ENCODE data around the gene GRIK2. TPM values are rescaled to one million over a fixed set of nuclear protein-coding genes. Genes with fewer than 3 reads are reported as not detected.

GRIK2 gene
- total RNA-seq, 2 experiments from 2014 or later = not detected

- DNase-seq (no peak), ATAC-seq (no peak)
- Mint-ChIP-seq H3K9me3 (peaks cover 9% of the 10 kb centered on the region), H3K27ac (no peak overlapping the region), H3K36me3 (ENCODE audit: low read depth) (no peaks in the 10 kb centered on the region), H3K4me3 (no peak overlapping the region), H3K4me1 (ENCODE audit: low read depth) (no peaks in the 10 kb centered on the region), H3K27me3 (no peaks in the 10 kb centered on the region)
- POLR2A ChIA-PET = no interaction called here
- CTCF ChIA-PET = no interaction called here
- no peak for TF ChIP-seq CTCF (IDR thresholded peaks at IDR 0.05)
- intact Hi-C loops (cut with micrococcal nuclease) = no loop called here
These were observed 634.7 kb downstream of the GRIK2 start for GRCh38 chr6:102028176-102028575.

- H3K9me3 Mint-ChIP-seq = peaks cover 6% of the 10 kb centered on the region
- no peak overlapping the region for H3K27ac Mint-ChIP-seq
- no peaks in the 10 kb centered on the region for H3K27me3 Mint-ChIP-seq
- no peak for ATAC-seq
- no peak for DNase-seq
- no peaks in the 10 kb centered on the region for H3K36me3 Mint-ChIP-seq (ENCODE audit: low read depth)
- no peaks in the 10 kb centered on the region for H3K4me1 Mint-ChIP-seq (ENCODE audit: low read depth)
- no peak for TF ChIP-seq CTCF (IDR thresholded peaks at IDR 0.05)
- POLR2A ChIA-PET = no interaction called here
- intact Hi-C loops (cut with micrococcal nuclease) = no loop called here
- CTCF ChIA-PET = no interaction called here
- no peak overlapping the region for H3K4me3 Mint-ChIP-seq
These were observed 645.5 kb downstream of the GRIK2 start for GRCh38 chr6:102038964-102039363.

- TF ChIP-seq CTCF (IDR thresholded peaks at IDR 0.05) = no peak
- Mint-ChIP-seq H3K36me3 (ENCODE audit: low read depth) (no peaks in the 10 kb centered on the region), H3K27ac (no peak overlapping the region), H3K4me1 (ENCODE audit: low read depth) (no peaks in the 10 kb centered on the region), H3K27me3 (no peaks in the 10 kb centered on the region), H3K4me3 (no peak overlapping the region), H3K9me3 (peaks cover 6% of the 10 kb centered on the region)
- intact Hi-C loops (cut with micrococcal nuclease) = no loop called here
- ATAC-seq (no peak), DNase-seq (no peak)
- CTCF ChIA-PET = no interaction called here
- POLR2A ChIA-PET = no interaction called here
These were observed 645.9 kb downstream of the GRIK2 start for GRCh38 chr6:102039441-102039840.

GRCh38 chr6:102051001-102051400 is 657.5 kb downstream of the GRIK2 start:
- CTCF ChIA-PET = no interaction called here

GRCh38 chr6:102051720-102052119 is 658.2 kb downstream of the GRIK2 start:
- CTCF ChIA-PET = no interaction called here
- POLR2A ChIA-PET = no interaction called here
- Mint-ChIP-seq H3K9me3 (no peaks in the 10 kb centered on the region), H3K4me3 (no peak overlapping the region), H3K4me1 (ENCODE audit: low read depth) (no peaks in the 10 kb centered on the region), H3K27me3 (no peaks in the 10 kb centered on the region), H3K27ac (no peak overlapping the region), H3K36me3 (ENCODE audit: low read depth) (no peaks in the 10 kb centered on the region)
- no peak for ATAC-seq
- intact Hi-C loops (cut with micrococcal nuclease) = no loop called here
- no peak for DNase-seq
- no peak for TF ChIP-seq CTCF (IDR thresholded peaks at IDR 0.05)

More at GRCh38 chr6:102051001-102051400, 657.5 kb downstream of the GRIK2 start:
- Mint-ChIP-seq H3K9me3 (no peaks in the 10 kb centered on the region), H3K4me3 (no peak overlapping the region), H3K36me3 (ENCODE audit: low read depth) (no peaks in the 10 kb centered on the region), H3K27me3 (no peaks in the 10 kb centered on the region), H3K4me1 (ENCODE audit: low read depth) (no peaks in the 10 kb centered on the region), H3K27ac (no peak overlapping the region)
- ATAC-seq (no peak), DNase-seq (no peak)
- POLR2A ChIA-PET = no interaction called here
- intact Hi-C loops (cut with micrococcal nuclease) = no loop called here
- TF ChIP-seq CTCF (IDR thresholded peaks at IDR 0.05) = no peak
